HT1080 (cell line): Measurements from ENCODE around the gene RTP5. TPM values are rescaled to one million over a fixed set of nuclear protein-coding genes. Genes with fewer than 3 reads are reported as not detected.
"Not testable (repeated sequence)": the region's sequence is repeated elsewhere in the genome, so short reads cannot be mapped to it uniquely, and the experiment has no call there.

Experiments used
- DNase-seq: peaks from one replicate; pipeline ENCODE4 v3.0.0-alpha.2; 2015; ENCODE audit warnings: low read depth
- polyA plus RNA-seq, 2 experiments: library from polyadenylated mRNA; depleted of rRNA; stranded (reverse); fragments of >200 nt; gene quantifications; 2 replicates each; pipeline ENCODE4 v1.2.3, GENCODE V29; 2015
- total RNA-seq: library from RNA; depleted of rRNA; stranded (reverse); fragments of >200 nt; shearing (Covaris generic); gene quantifications from 2 replicates; pipeline ENCODE4 v1.2.3, GENCODE V29; 2014; rRNA removed

The RTP5 gene
- total RNA-seq, result not detected in 2 replicates
- not detected in 2 replicates for polyA plus RNA-seq (2015; cell fraction: cytosol; rRNA removed)
- polyA plus RNA-seq (2015; cell fraction: nucleus; rRNA removed), result not detected in 2 replicates

DNA sequence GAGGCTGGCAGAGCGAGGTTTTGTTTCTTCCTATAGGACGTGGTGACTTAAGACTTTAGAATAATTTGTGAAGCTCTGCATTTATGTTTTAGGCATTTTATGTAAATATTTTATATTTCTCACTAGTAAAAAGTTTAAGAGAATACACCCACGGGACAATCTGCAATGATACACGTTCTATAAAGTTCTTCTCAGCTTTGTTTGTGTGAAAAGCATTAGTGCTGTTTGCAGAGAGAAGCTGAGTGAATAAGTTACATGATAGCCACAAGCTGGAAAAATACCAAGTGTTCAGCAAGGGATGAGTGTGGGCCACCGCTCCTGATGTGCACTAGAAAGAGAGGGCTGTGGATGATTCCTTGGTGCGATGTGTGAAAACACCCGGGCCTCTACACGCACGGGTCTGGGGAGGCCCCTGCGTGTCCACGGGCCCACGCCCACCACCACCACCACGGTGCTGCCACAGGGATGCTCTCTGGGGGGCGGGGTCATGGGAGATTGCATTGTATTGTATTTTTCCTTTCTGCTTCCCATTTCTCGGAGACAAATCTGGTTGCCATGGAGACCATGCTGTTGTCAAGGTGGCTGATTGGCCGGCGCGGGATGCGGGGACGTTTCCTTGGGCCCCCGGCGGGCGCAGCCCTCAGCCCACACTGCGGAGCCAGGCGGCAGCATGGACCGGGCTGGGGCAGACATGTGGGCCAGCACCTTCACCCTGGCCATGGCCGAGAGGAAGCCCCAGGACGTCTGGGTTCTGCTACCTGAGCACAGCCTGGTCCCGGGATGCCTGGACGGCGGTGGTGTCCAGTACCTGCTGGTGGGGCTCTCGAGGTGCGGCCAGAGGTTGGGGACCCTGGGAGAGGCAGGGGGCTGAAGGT, at the start of gene RTP5:
RTP5 (plus strand) TSS at position 643 of the 875 bp plus-strand sequence; CDS start at position 671, 28 bp downstream.
- no peak for DNase-seq

DNA sequence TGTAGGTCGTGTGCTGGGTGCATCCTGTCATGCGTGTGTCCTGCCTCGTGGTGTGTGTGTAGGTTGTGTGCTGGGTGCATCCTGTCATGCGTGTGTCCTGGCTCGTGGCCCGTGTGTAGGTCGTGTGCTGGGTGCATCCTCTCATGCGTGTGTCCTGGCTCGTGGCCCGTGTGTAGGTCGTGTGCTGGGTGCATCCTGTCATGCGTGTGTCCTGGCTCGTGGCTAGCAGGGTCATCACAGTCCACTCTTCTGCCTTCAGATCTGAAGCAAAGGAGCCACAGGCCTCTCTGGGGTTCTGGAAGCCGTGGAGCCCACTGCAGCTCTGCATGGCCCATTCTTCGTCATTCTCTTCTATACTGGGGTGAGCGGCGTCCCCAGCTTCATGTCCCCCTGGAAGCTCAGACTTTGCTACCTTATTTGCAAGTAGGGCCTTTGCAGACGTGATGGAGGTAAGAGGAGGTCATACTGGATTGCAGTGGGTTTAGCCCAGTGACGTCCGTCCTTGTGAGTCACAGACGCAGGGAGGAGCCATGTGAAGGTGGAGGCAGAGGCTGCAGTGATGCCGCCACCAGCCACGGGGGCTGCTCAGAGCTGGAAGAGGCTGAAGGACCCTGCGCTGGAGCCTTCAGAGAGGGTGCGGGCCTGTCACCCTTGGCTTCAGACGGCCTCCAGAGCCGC, 49.4 kb upstream of the RTP5 start:
- peak; percentile 30 for DNase-seq

DNA sequence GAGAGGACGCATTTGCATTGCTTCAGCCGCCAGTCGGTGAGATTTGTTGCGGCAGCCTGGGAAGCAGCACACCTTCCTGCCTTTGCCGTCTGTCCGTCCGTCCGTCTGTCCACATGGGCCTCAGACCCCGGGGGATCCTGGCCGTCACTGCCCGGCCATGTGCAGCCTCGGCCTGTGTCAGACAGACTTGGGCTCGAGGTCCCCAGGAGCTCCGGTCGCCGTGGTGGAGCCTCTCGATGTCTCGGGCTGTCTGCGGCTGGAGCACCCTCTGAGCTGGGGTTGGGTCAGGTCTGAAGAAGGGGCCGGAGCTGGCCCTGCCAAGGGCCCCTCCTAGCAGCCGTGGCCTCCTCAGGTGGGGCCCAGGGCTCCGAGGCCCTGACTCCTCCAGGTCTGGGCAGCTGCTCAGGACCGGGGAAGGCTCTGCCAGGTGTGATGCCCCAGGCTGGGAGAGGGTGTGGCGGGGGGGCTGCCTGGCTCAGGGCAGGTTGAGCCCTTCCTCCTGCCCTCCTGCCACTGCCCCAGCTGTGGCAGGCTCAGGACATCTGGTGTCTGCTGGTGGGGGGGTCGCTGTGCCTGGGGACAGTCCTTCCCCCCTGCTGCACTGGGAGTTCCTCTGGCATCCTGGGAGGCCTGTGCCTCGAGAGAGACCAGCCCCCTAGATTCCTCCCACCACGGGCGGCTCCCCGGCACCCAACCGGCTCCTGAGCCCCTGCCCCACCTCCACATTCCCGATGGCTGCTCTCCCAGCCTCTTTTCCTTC, 48.7 kb upstream of the RTP5 start:
- DNase-seq, result no peak

DNA sequence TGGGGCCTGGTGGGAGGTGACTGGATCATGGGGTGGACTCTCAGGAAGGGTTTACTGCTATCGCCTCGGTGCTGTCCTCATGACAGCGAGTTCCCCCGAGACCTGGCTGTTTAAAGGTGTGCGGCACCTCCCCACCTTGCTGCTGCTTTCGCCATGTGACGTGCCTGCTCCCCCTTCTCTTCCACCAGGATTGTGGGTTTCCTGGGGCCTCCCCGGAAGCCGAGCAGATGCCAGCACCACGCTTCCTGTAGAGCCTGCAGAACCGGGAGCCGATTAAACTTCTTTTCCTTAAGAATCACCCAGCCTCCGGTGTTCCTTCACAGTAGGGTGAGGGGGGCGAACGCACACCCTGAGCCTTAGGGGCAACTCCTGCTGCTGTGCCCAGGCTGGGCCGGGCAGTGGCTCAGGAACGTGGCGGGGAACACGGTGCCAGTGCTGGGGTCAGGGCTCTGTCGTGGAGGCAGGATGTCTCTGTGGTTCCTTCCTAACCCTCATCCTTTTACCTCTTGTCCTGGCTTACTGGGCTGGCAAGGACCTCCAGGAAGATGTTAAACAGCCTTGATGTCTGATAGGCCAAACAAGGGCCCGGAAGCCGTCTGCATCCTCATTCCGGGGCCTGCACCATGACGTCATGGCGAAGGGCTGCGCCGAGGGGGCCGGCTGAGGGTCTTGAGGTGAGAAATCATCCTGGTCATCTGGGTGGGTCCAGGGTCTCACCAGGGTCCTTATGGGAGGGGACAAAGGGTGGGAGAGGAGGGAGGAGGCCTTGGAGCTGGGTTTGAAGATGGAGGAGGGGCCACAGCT, 47.9 kb upstream of the RTP5 start:
- no peak for DNase-seq

DNA sequence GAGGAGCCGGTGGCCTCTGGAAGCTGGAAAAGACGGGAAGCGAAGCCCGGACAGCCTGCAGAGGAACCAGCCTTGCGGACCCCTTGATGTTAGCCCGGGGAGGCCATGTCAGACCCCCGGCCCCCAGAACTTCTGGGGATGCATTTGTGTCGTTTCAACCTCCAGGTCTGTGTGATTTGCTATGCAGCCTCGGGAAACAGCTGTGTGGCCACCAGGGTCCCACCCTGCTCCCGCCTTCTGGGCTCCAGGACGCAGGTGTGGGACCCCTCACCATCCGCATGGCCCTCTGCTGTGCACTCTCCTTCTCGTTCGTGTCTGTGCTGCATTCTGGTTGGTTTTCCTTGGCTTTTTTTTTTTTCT, 47.3 kb upstream of the RTP5 start:
- DNase-seq, result no peak

DNA sequence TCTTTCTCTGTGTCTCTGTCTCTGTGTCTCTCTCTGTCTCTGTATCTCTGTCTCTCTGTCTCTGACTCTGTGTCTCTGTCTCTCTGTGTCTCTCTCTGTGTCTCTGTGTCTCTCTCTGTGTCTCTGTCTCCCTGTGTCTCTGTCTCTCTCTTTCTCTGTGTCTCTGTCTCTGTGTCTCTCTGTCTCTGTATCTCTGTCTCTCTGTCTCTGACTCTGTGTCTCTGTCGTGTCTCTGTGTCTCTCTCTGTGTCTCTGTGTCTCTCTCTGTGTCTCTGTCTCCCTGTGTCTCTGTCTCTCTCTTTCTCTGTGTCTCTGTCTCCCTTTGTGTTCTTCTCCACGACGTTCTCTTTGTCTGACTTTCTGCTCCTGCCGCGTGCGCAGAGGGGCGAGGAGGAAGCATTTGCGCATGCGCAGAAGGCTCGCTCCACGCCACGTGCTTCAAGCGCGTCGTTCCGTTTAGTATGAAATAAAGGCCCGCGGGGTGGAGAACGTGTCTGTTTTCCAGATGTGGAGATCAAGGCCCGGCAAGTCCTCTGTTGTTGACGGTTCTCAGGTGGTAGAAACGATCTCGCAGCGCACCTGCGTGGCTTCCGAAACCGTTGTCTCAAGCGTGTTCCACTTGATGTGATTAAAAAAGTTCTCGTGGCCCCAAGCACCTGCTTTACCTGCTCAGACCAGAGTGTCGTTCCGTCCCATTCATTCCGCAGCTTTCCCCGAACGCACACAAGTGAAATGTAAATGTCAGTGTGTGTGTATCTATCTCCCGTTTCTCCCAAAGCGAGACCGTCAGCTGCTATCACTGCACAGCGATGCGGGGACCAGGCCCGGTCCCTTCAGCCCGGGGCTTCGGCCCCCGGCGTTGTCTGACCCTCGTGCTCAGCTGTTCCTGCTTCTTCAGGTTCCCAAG, 45.7 kb upstream of the RTP5 start:
- not testable (repeated sequence) for DNase-seq

DNA sequence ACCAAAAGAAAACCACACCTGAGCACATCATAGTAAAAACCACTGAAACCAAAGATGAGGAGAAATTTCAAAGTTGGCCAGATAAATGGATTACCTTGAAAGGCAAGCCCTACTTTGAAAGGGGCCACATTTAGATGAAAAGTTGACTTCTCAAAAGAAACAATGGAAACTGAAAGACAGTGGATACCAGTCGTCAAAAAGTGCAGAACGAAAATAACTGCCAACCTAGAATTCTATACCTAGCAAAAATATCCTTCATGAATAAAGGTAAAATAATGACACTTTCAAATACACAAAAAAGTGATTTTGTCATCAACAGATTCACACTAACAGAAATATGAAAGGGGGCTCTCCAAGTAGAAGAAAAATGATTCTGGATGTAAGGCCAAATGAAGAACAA, 42.1 kb upstream of the RTP5 start:
- DNase-seq, result no peak

DNA sequence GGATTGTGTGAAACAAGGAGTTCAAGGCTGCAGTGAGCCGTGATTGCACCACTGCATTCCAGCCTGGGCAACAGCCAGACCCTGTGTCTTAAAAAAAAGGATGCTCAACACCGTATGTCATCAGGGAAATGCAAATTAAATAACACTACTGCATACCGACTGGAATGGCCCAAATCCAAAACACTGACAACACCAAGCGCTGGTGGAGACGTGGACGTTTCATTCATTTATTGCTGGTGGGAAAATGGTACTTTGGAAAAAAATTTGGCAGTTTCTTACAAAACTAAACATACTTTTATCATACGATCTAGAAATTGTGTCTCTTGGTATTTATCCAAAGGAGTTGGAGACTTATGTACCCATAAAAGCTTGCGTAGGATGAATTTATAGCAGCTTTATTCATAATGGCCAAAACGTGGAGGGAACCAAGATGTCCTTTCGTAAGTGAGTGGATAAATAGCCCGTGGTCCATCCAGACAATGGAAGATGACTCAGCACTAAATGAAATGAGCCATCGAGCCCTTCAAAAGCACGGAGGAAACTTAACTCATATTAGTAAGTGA, 36.3 kb upstream of the RTP5 start:
- DNase-seq, result no peak

DNA sequence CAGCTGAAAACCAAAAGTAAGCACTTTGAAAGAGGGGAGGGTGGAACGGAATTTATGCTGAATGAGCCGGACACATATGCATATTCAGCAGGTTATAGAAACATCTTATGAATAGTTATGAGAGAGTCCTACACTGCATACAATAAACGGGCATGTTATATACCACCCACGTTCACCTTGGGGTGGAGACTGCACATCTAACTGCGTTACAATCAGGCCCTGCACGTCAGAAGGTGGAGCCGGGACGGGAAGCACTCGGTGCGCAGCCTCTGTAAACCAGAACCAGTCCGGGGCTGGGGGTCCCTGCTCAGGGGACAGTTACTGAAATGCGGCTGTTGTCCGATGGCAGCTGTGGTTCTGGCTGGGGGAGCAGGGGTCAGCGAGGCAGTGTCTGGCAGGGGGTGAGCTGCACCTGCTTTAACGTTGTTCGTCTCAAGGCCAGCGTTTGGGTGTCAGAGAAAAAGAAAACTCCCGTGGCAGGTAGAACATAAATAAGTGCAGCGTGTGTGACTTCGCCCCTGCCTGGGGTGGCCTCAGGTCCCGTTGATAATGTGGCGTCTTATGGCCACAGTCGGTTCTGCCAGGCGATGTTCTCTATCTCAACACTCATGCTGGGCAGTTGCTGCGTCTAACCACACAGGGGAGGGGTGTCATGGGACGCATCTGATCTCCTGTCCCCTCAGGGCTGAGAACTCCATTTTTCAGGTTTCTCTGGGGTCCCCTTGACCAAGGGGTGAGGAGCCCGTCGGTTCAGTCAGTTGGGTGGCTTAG, 35.6 kb upstream of the RTP5 start:
- not testable (repeated sequence) for DNase-seq

DNA sequence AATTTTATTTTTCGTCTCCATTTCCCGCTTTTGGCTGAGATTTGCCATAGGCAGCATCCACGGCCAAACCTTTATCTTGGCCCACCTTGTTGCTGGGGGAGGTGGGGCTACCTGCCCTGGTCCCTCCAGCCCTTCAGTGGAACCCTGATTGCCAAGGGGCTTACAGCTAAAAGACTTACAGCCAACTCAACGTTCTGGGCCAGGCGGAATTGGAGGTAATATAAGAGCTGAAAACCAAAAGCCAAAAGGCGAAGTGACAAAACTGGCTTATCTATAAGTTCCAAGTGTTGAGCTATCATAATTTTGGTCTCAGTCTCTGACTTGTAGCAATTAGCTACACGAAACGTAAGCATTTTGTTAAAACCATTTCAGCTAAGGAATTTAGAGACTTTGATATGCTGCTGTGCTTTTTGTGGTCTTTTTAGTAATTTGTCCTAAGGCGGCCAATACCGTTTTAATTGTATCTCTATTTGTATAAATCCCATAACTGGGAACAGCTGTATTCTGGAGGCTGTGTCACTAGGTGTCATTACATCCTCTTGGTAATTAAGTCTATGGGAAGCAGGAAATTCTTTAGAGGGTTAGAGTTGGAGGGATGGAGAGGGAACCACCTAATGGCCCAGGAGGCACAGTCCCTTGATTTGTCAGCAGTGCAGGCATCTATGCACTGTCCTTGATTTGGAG, 34.9 kb upstream of the RTP5 start:
- no peak for DNase-seq

DNA sequence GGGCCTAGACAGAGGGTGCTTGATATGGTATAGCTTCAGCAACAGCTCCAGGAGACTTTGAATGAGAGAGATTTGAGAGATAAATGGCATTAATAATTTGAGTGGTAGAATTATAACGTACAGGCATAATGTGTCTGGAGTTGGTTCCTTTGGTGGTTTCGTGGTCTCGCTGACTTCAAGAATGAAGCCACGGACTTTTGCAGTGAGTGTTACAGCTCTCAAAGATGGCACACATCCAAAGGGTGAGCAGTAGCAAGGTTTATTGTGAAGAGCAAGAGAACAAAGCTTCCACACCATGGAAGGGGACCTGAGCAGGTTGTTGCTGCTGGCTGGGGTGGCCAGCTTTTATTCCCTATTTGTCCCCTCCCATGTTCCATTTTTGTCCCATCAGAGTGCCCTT, 33.9 kb upstream of the RTP5 start:
- no peak for DNase-seq

DNA sequence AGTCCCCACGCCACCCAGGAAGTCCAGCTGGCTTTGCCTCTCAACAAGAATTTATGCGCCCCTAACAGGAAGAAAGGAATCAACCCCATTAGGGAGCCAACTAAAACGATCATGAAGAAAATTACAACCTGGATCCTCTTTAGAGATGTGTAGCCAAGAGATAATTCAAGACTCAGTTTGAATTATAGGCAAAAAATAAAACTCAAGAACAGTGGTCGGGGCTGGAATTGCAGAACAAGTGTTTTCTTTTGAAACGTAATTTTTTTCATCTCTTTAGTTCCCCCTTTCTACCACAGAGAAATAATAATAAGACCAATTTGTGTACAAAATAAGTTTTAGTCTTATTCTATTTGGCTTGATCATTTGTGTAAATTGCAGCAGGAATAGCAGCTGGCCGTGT, 33.2 kb upstream of the RTP5 start:
- no peak for DNase-seq

DNA sequence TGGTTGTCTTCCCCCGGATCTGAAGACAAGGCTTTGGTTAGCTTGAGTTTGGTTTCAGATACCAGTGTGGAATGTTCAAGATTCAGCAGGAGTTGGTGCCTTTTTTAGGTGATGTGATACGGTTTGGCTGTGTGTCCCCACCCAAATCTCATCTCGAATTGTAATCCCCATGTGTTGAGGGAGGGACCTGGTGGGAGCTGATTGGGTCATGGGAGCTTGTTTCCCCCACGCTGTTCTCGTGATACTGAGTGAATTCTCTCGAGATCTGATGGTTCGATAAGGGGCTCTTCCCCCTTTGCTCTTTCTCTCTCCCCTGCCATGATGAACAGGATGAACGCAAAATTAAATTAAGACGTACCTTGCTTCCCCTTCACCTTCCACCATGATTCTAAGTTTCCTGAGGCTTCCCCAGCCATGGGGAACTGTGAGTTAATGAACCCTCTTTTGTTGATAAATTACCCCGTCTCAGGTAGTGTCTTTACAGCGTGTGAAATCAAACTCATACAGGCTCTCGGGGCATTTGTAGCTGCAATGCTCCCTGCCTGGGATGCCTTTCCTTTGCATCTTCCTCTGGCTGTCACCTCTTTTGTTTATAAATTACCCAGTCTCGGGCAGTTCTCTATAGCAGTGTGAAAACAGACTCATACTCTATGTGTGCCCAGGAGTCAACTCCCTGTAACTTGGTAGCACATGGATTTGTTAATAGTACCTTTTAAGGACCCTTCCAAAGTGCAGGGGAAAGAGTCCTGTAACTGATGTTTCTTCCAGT, 32.1 kb upstream of the RTP5 start:
- no peak for DNase-seq

DNA sequence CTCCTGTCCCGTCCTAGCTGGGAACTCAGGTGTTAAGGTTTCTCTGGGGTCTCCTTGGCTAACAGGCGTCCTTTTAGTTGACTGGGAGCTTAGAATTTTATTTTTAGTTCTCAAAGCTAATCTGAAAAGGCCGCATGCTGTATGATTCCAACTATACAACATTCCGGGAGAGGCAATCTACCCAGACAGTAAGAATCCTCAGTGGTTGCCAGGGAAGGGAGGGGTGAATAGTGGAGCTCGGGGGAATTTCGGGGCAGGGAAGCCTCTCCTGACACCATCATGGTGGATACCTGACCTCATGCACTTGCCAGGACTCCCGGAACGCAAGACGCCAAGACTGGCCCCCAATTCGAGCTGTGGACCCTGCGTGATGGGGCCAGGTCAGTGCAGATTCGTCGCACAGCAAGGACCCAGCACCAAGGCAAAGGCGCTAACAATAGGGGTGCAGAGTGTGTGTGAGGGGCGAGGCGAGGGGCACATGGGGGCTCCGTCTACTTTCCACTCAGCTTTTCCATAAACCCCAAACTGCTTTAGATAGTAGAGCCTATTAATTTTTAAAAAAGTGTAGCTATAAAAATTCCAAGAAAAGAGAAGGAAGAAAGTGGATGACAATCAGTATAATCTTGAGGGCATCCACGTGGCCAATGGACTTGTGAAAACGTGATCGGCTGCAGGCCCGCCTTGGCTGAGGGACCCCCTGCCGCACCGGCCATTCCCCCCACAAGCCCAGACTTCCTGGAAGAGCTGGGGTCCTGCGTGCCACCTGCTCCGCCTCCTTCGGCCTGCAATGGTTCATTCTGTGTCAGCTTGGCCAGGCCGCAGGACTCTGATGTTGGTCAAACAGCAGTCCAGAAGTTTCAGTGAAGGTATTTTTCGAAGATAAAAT, 28.1 kb upstream of the RTP5 start:
- no peak for DNase-seq

DNA sequence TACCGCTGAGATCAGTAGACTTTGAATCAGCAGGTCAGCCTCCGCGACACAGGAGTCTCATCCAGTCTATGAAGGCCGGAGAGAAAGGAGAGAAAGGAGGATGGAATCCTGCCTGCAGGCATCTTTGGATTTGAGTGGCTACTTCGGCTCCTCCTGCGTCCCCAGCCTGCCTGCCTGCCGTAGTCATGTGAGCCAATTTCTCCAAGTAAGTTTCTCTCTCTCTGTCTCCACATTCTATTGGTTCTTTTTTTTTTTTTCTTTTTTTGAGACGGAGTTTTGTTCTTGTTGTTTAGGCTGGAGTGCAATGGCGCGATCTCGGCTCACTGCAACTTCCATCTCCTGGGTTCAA, 27.5 kb upstream of the RTP5 start:
- no peak for DNase-seq

DNA sequence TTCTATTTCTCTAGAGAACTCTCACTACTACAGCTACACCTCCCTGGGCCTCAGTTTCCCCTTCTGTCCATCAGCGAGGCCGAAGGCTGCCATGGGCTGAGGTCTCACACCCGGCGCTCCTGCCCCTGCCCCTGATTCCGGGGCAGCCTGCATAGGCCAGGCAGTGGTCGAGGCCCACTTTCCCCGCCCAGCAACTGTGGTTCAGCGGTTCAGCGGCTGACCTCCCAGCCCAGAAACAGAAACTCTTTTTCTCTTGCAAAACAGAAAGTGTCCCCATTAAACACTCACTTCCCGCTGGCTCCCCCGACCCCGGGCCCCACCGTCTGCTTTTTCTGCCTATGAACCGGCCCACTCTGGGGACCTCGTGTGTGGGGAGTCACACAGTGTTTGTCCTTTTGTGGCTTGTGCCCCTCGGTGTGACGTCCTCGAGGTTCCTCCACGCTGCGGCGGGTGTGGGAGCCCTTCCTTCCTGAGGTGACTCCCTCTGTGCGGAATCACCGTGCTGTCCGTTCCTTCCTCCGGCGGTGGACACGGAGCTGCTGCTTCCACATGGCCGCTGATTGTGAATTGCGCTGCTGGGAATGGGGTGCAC, 26.8 kb upstream of the RTP5 start:
- DNase-seq, result no peak
